H1 (cell line): ENCODE results near the gene NAPA. TPM values are rescaled to one million over a fixed set of nuclear protein-coding genes. Genes with fewer than 3 reads are reported as not detected.

Experiments
- CTCF ChIA-PET: fragments of 300-600 bp; sonication (Branson Sonifier 250); formaldehyde crosslinking; loops from one replicate; lab custom pipeline; 2021; ENCODE audit not compliant: partially characterized antibody; lab: Charles Lee
- POLR2A ChIA-PET: fragments of 300-600 bp; sonication (Branson Sonifier 250); formaldehyde crosslinking; loops from one replicate; lab custom pipeline; 2021; ENCODE audit warnings: inconsistent platforms; ENCODE audit not compliant: partially characterized antibody; lab: Charles Lee
- DNase-seq, 2 experiments: peaks; one replicate each; pipeline versions ENCODE4 v3.0.0 to v3.0.0-alpha.2; 2010 to 2022; ENCODE audit warnings: low spot score in 2 of 2, low read depth in 1 of 2, mixed read lengths in 1 of 2
- FAIRE-seq: peaks from 2 replicates; lab custom pipeline; 2011; peaks lifted over from hg19 to GRCh38; lab: Jason Lieb, UNC
- H2AFZ ChIP-seq: 2 replicates; pipeline ENCODE4 v1.8.1; 2012; ENCODE audit warnings: low read length, inconsistent platforms
- H2AK5ac ChIP-seq: 2 replicates; pipeline ENCODE4 v1.6.1; 2013; ENCODE audit warnings: low read depth, low read length
- H2BK120ac ChIP-seq: replicated peaks from 2 replicates; pipeline ENCODE3; 2013; ENCODE audit warnings: low read depth, low read length, inconsistent platforms
- H2BK12ac ChIP-seq: 2 replicates; pipeline ENCODE4 v1.6.1; 2013; ENCODE audit warnings: low read depth, low read length
- H2BK15ac ChIP-seq: 2 replicates; pipeline ENCODE4 v1.6.1; 2013; ENCODE audit warnings: low read length
- H2BK20ac ChIP-seq: 2 replicates; pipeline ENCODE4 v1.6.1; 2013; ENCODE audit warnings: low read length
- H2BK5ac ChIP-seq: 2 replicates; pipeline ENCODE4 v1.6.1; 2013; ENCODE audit warnings: low read depth, low read length
- H3K14ac ChIP-seq: 2 replicates; pipeline ENCODE4 v1.6.1; 2013; ENCODE audit warnings: inconsistent platforms; ENCODE audit not compliant: insufficient read length
- H3K18ac ChIP-seq: 2 replicates; pipeline ENCODE4 v1.6.1; 2013; ENCODE audit warnings: low read length; ENCODE audit errors: extremely low read depth
- H3K23ac ChIP-seq: 2 replicates; pipeline ENCODE4 v1.6.1; 2013; ENCODE audit warnings: inconsistent platforms; ENCODE audit not compliant: insufficient read length
- H3K23me2 ChIP-seq: 2 replicates; pipeline ENCODE4 v1.6.1; 2013; ENCODE audit warnings: low read depth, low read length
- H3K27ac ChIP-seq: 2 replicates; pipeline ENCODE4 v1.6.1; 2011; ENCODE audit warnings: low read depth, low read length, inconsistent platforms
- H3K27me3 ChIP-seq, 4 experiments: replicated peaks in 1 of 4; 1 replicate in 1 of 4; 2 replicates in 3 of 4; pipeline versions ENCODE4 v1.6.1 to v1.8.1; 2011 to 2013; ENCODE audit warnings: low read length in 3 of 4, mild to moderate bottlenecking in 3 of 4, inconsistent platforms in 2 of 4, mixed read lengths in 2 of 4, moderate library complexity in 1 of 4; ENCODE audit not compliant: control insufficient read depth in 3 of 4, insufficient read depth in 3 of 4; ENCODE audit errors: extremely low read depth in 1 of 4
- H3K36me3 ChIP-seq, 4 experiments: 2 replicates each; pipeline versions ENCODE4 v1.6.1 to v1.8.1; 2011 to 2013; ENCODE audit warnings: mild to moderate bottlenecking in 4 of 4, low read length in 3 of 4, moderate library complexity in 2 of 4, control low read depth in 1 of 4, inconsistent platforms in 1 of 4; ENCODE audit not compliant: insufficient read depth in 4 of 4, control insufficient read depth in 2 of 4
- H3K4ac ChIP-seq: replicated peaks from 2 replicates; pipeline ENCODE3; 2013; ENCODE audit warnings: low read length, low read depth, mixed read lengths, inconsistent platforms; ENCODE audit not compliant: insufficient read length
- H3K4me1 ChIP-seq, 4 experiments: replicated peaks in 1 of 4; 1 replicate in 1 of 4; 2 replicates in 3 of 4; pipeline versions ENCODE4 v1.6.1 to v1.8.1; 2011 to 2013; ENCODE audit warnings: low read length in 3 of 4, inconsistent platforms in 2 of 4, mixed read lengths in 1 of 4; ENCODE audit not compliant: insufficient read depth in 4 of 4, control insufficient read depth in 3 of 4
- H3K4me2 ChIP-seq, 2 experiments: 2 replicates each; pipeline versions ENCODE4 v1.6.1 to v1.8.1; 2011 to 2013; ENCODE audit warnings: low read depth in 2 of 2, low read length in 2 of 2, control low read depth in 1 of 2, inconsistent platforms in 1 of 2, mild to moderate bottlenecking in 1 of 2; ENCODE audit not compliant: insufficient read depth in 1 of 2
- H3K4me3 ChIP-seq, 4 experiments: fragments of 200-600, 300-600 bp in 1 of 4; sonication (generic), shearing (Covaris generic), sonication (Bioruptor Twin) in 1 of 4; 2 replicates each; pipeline versions ENCODE4 v1.5.1 to v1.8.1; 2011 to 2016; ENCODE audit warnings: low read length in 4 of 4, low read depth in 3 of 4, control low read depth in 2 of 4, inconsistent platforms in 2 of 4, mild to moderate bottlenecking in 2 of 4, mixed read lengths in 1 of 4, moderate library complexity in 1 of 4; ENCODE audit not compliant: insufficient read depth in 2 of 4; ENCODE audit errors: extremely low read depth in 1 of 4
- H3K56ac ChIP-seq: replicated peaks from 2 replicates; pipeline ENCODE3; 2013; ENCODE audit warnings: low read depth, mild to moderate bottlenecking, mixed read lengths, low read length, inconsistent platforms; ENCODE audit not compliant: insufficient read length
- H3K79me1 ChIP-seq: 2 replicates; pipeline ENCODE4 v1.6.1; 2013; ENCODE audit warnings: low read depth, low read length, control low read depth
- H3K79me2 ChIP-seq, 2 experiments: 2 replicates each; pipeline versions ENCODE4 v1.6.1 to v1.8.1; 2012 to 2013; ENCODE audit warnings: low read length in 2 of 2, mild to moderate bottlenecking in 2 of 2, inconsistent platforms in 1 of 2; ENCODE audit not compliant: insufficient read depth in 2 of 2, control insufficient read depth in 1 of 2
- H3K9ac ChIP-seq, 4 experiments: replicated peaks in 1 of 4; 1 replicate in 1 of 4; 2 replicates in 3 of 4; pipeline versions ENCODE4 v1.6.1 to v1.8.1; 2011 to 2013; ENCODE audit warnings: low read depth in 3 of 4, low read length in 3 of 4, control low read depth in 2 of 4, mild to moderate bottlenecking in 2 of 4, moderate library complexity in 2 of 4, inconsistent platforms in 1 of 4; ENCODE audit errors: extremely low read depth in 1 of 4
- H3K9me3 ChIP-seq, 2 experiments: 2 replicates each; pipeline versions ENCODE4 v1.6.1 to v1.8.1; 2012 to 2013; ENCODE audit warnings: mild to moderate bottlenecking in 2 of 2, moderate library complexity in 2 of 2, control low read depth in 1 of 2, inconsistent platforms in 1 of 2, low read depth in 1 of 2, low read length in 1 of 2, mixed read lengths in 1 of 2; ENCODE audit not compliant: insufficient read depth in 2 of 2
- H4K20me1 ChIP-seq, 2 experiments: replicated peaks in 1 of 2; 2 replicates each; pipeline versions ENCODE3 to v1.8.1; 2011 to 2013; ENCODE audit warnings: inconsistent platforms in 2 of 2, low read length in 2 of 2, mild to moderate bottlenecking in 1 of 2; ENCODE audit not compliant: insufficient read depth in 2 of 2, control insufficient read depth in 1 of 2
- H4K5ac ChIP-seq: 2 replicates; pipeline ENCODE4 v1.6.1; 2013; ENCODE audit warnings: low read length, low read depth, mixed read lengths, inconsistent platforms; ENCODE audit not compliant: insufficient read length
- H4K8ac ChIP-seq: 2 replicates; pipeline ENCODE4 v1.8.0; 2013; ENCODE audit warnings: mild to moderate bottlenecking, moderate library complexity, low read length, inconsistent platforms; ENCODE audit not compliant: insufficient read depth; ENCODE audit errors: extremely low read depth
- H4K91ac ChIP-seq: replicated peaks from 2 replicates; pipeline ENCODE3; 2013; ENCODE audit warnings: low read length, mixed read lengths, inconsistent platforms; ENCODE audit not compliant: insufficient read length
- CREB1 ChIP-seq: IDR thresholded peaks from 2 replicates; pipeline ENCODE4 v1.6.1; 2012; ENCODE audit warnings: inconsistent platforms
- FOSL1 ChIP-seq: IDR thresholded peaks from 2 replicates; pipeline ENCODE4 v1.6.1; 2011; ENCODE audit warnings: mild to moderate bottlenecking, low read depth, low read length, moderate library complexity; ENCODE audit not compliant: insufficient read depth
- PHF8 ChIP-seq: fragments of 200-600 bp; sonication (generic); conservative IDR thresholded peaks from 2 replicates; pipeline ENCODE4 v1.7.1; 2012; ENCODE audit warnings: low read depth, mild to moderate bottlenecking, inconsistent platforms, low read length, moderate library complexity
- POLR2AphosphoS5 ChIP-seq: IDR thresholded peaks from 2 replicates; pipeline ENCODE4 v1.6.1; 2011; ENCODE audit warnings: low read depth, low read length
- RAD21 ChIP-seq, 2 experiments: IDR thresholded peaks in 1 of 2; conservative IDR thresholded peaks in 1 of 2; 2 replicates each; pipeline ENCODE4 v1.6.1; 2011; ENCODE audit warnings: low read depth in 2 of 2, low read length in 2 of 2, improper control_type of control experiment in 1 of 2, inconsistent platforms in 1 of 2, mild to moderate bottlenecking in 1 of 2, moderate library complexity in 1 of 2
- TAF7 ChIP-seq: optimal IDR thresholded peaks from 2 replicates; pipeline ENCODE3; 2011; ENCODE audit warnings: low read depth, mild to moderate bottlenecking, inconsistent platforms, low read length, moderate library complexity, borderline replicate concordance
- YY1 ChIP-seq: IDR thresholded peaks from 2 replicates; pipeline ENCODE4 v1.6.1; 2011; ENCODE audit warnings: low read depth, mild to moderate bottlenecking, low read length
- WGBS, 2 experiments: shearing (Covaris generic) in 1 of 2; methylation state at CpG; one replicate each; pipeline versions ENCODE4 v1.1.6 to v1.1.7; 2013 to 2015; ENCODE audit warnings: low lambda C conversion rate in 2 of 2, mixed read lengths in 2 of 2, inconsistent platforms in 1 of 2, low coverage in 1 of 2, missing lambda C conversion rate in 1 of 2; ENCODE audit not compliant: insufficient replicate concordance in 2 of 2, insufficient coverage in 1 of 2, insufficient read length in 1 of 2; ENCODE audit errors: extremely low coverage in 1 of 2, missing lambda C conversion rate in 1 of 2; 5-methylcytosine and 5-hydroxymethylcytosine counted together
- polyA plus RNA-seq, 7 experiments: library from polyadenylated mRNA; depleted of rRNA in 3 of 7; stranded (reverse) in 5 of 7; unstranded in 2 of 7; fragments of >200 nt in 5 of 7; fragments of 200-250 nt in 2 of 7; gene quantifications; 1 replicate in 5 of 7; 2 replicates in 1 of 7; 4 replicates in 1 of 7; pipeline versions ENCODE4 v1.2.1 to v1.2.3, GENCODE V29; 2011 to 2013; ENCODE audit warnings: missing spikeins in 2 of 7, mixed read lengths in 2 of 7
- total RNA-seq: library from RNA; stranded (reverse); fragmentation: NEBNext Ultra II Directional; extraction: Animal tissue kit (Norgen Biotek cat#: 25700); gene quantifications from 2 replicates; pipeline ENCODE4 v1.2.1, GENCODE V29; 2021
- TF ChIP-seq, protein P1 (sequence below): IDR thresholded peaks from 2 replicates; pipeline ENCODE4 v1.6.1; 2011; ENCODE audit warnings: low read length, improper control_type of control experiment
- TF ChIP-seq, protein P2 (sequence below): IDR thresholded peaks from 2 replicates; pipeline ENCODE4 v1.6.1; 2011; ENCODE audit warnings: low read depth, mild to moderate bottlenecking, low read length; ENCODE audit not compliant: insufficient read depth

Gene NAPA
- total and polyA plus RNA-seq, 2 of the 8 experiments (the other 6 are each of a cell fraction or from before 2014, with no cell fraction given): 58.5 to 78.2 TPM

DNA sequence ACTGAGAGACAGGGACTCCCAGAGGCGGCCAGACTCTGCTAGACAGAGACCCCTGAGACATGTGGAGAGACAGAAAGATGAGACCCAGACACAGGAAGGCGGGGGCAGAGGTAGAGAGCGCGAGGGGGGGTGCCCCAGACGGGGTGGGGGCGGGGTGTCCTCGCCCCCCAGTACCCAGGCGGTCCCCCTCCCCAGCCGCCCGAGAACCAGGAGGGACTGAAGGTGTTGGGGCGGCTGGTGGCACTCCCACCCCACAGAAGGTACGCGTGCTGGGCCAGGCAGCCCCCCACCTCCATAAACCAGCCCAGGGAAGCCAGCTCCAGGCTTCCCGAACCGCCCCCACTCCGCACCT, 43.5 kb downstream of the NAPA start:
- FAIRE-seq: no peak
- Histone ChIP-seq H3K56ac (no peak overlapping the region), H3K36me3 (0 out of 8 replicates have a peak, but pooled peaks cover 0 to 2% (median under 1%) of the 10 kb centered on the region in 4 experiments), H3K27ac (no peak overlapping the region)
- no peak for TF ChIP-seq FOSL1
- TF ChIP-seq, protein P1, sequence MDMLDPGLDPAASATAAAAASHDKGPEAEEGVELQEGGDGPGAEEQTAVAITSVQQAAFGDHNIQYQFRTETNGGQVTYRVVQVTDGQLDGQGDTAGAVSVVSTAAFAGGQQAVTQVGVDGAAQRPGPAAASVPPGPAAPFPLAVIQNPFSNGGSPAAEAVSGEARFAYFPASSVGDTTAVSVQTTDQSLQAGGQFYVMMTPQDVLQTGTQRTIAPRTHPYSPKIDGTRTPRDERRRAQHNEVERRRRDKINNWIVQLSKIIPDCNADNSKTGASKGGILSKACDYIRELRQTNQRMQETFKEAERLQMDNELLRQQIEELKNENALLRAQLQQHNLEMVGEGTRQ: no peak
- TF ChIP-seq CREB1: no peak
- no peak for TF ChIP-seq TAF7
- no peak for TF ChIP-seq YY1
- TF ChIP-seq RAD21 (IDR thresholded peaks at IDR 0.05 in 1 of 2, conservative IDR thresholded peaks at IDR 0.05 in 1 of 2; ENCODE audit: low read depth in 2 of 2, low read length in 2 of 2): no peak
- TF ChIP-seq POLR2AphosphoS5: no peak
- no peak for TF ChIP-seq PHF8
- TF ChIP-seq, protein P2, sequence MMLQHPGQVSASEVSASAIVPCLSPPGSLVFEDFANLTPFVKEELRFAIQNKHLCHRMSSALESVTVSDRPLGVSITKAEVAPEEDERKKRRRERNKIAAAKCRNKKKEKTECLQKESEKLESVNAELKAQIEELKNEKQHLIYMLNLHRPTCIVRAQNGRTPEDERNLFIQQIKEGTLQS: no peak
- TF ChIP-seq, all 59 proteins: peak for 0
- peak overlapping the region; percentile 61 to 86 (median 68) for H3K4me3 ChIP-seq
- H4K91ac ChIP-seq: no peak overlapping the region
- peaks cover 0 to under 1% of the 10 kb centered on the region in 2 experiments for H4K20me1 ChIP-seq
- H2BK120ac ChIP-seq: no peak overlapping the region
- no peak overlapping the region for H3K23ac ChIP-seq
- no peak for DNase-seq
- H3K4ac ChIP-seq: no peak overlapping the region
- ChIA-PET POLR2A (interaction anchor here (0.5 to 5.2 kb wide), 3 partner anchors 24 to 236 kb away, joined by 3 to 29 read pairs (median 6); no protein-coding TSS in a partner anchor), CTCF (interaction anchor here (0.6 to 11.5 kb wide), 3 partner anchors 13 to 35 kb away, joined by 3 to 80 read pairs (median 4); no protein-coding TSS in a partner anchor)
- no peak overlapping the region for H2AK5ac ChIP-seq
- H3K14ac ChIP-seq: no peak overlapping the region
- peaks cover 4 to 33% (median 18%) of the 10 kb centered on the region in 4 experiments for H3K4me1 ChIP-seq
- H2BK5ac ChIP-seq: 0 out of 2 replicates have a peak overlapping the region, but pooled peaks have one; percentile 24
- 0 out of 2 replicates have a peak overlapping the region, but pooled peaks have one; percentile 50 for H2BK12ac ChIP-seq
- H4K5ac ChIP-seq: no peak overlapping the region
- H3K27me3 ChIP-seq: peaks cover 0 to 5% (median 3%) of the 10 kb centered on the region in 4 experiments; a peak in 3 of 7 replicates
- no peak overlapping the region for H2BK20ac ChIP-seq
- H3K9ac ChIP-seq: no peak overlapping the region
- no peak overlapping the region for H2AFZ ChIP-seq
- peak overlapping the region; percentile 9; the same call in 1 of the 2 replicates for H4K8ac ChIP-seq
- H3K18ac ChIP-seq: peak overlapping the region; percentile 60
- H3K79me2 ChIP-seq: no peaks in the 10 kb centered on the region
- H3K23me2 ChIP-seq: peaks cover 7% of the 10 kb centered on the region; the same call in 1 of the 2 replicates
- WGBS, 2 experiments: 5% methylated on average over 4 of the region's 16 CpGs; no CpG with 5 or more reads in 1 of the 2 experiments
- H3K9me3 ChIP-seq: no peaks in the 10 kb centered on the region
- H3K4me2 ChIP-seq: peak overlapping the region; percentile 65 to 83
- H2BK15ac ChIP-seq: no peak overlapping the region
- no peaks in the 10 kb centered on the region for H3K79me1 ChIP-seq
